Measurements from ENCODE around the gene RAB31. TPM values are rescaled to one million over a fixed set of nuclear protein-coding genes. Genes with fewer than 3 reads are reported as not detected.

Gene RAB31
- polyA plus RNA-seq, 1 donor (not counting 4 experiments of a cell fraction or from before 2014, with no cell fraction given): 47.0 TPM

GRCh38 chr18:9775178-9775577 lies 67.1 kb downstream of the RAB31 start:
- no peaks in the 10 kb centered on the region for H4K20me1 ChIP-seq (ENCODE audit: control insufficient read depth, extremely low read depth, insufficient read depth, low read length)
- H3K27ac ChIP-seq (ENCODE audit: control insufficient read depth, insufficient read depth, low read length): no peak overlapping the region
- no peak overlapping the region for H3K4me2 ChIP-seq (ENCODE audit: control insufficient read depth, extremely low read depth, insufficient read depth, low read depth, low read length)
- H3K27me3 ChIP-seq (ENCODE audit: control insufficient read depth, extremely low read depth, insufficient read depth, low read length): no peaks in the 10 kb centered on the region
- FAIRE-seq: no peak
- dilution Hi-C loops (cut with MboI; ENCODE audit: extremely low pct_ligation_motif_present, low sequenced_read_pairs): no loop called here
- TF ChIP-seq, protein P1, sequence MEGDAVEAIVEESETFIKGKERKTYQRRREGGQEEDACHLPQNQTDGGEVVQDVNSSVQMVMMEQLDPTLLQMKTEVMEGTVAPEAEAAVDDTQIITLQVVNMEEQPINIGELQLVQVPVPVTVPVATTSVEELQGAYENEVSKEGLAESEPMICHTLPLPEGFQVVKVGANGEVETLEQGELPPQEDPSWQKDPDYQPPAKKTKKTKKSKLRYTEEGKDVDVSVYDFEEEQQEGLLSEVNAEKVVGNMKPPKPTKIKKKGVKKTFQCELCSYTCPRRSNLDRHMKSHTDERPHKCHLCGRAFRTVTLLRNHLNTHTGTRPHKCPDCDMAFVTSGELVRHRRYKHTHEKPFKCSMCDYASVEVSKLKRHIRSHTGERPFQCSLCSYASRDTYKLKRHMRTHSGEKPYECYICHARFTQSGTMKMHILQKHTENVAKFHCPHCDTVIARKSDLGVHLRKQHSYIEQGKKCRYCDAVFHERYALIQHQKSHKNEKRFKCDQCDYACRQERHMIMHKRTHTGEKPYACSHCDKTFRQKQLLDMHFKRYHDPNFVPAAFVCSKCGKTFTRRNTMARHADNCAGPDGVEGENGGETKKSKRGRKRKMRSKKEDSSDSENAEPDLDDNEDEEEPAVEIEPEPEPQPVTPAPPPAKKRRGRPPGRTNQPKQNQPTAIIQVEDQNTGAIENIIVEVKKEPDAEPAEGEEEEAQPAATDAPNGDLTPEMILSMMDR (optimal IDR thresholded peaks at IDR 0.05 in 1 of 3, IDR thresholded peaks at IDR 0.05 in 1 of 3, conservative IDR thresholded peaks at IDR 0.05 in 1 of 3; ENCODE audit: extremely low read depth in 1 of 3, insufficient read depth in 2 of 3, low read length in 3 of 3): no peak
- TF ChIP-seq EZH2 (IDR thresholded peaks at IDR 0.05; ENCODE audit: low read length): no peak
- no peak overlapping the region for H2AFZ ChIP-seq (ENCODE audit: control insufficient read depth, low read length)
- H3K36me3 ChIP-seq (ENCODE audit: control insufficient read depth in 2 of 2, extremely low read depth in 1 of 2, insufficient read depth in 2 of 2, low read length in 2 of 2): peaks cover 3 to 6% of the 10 kb centered on the region in 2 experiments
- no peaks in the 10 kb centered on the region for H3K9me3 ChIP-seq (ENCODE audit: control insufficient read depth, low read depth, low read length)
- no peak overlapping the region for H3K4me3 ChIP-seq (ENCODE audit: control insufficient read depth in 2 of 3, extremely low read depth in 1 of 3, insufficient read depth in 2 of 3, low read depth in 1 of 3, low read length in 3 of 3)
- DNase-seq (ENCODE audit: low read depth, low spot score): no peak
- peaks cover 19% of the 10 kb centered on the region for H3K4me1 ChIP-seq (ENCODE audit: control insufficient read depth, extremely low read depth, insufficient read depth, low read length)
- no peak overlapping the region for H3K9ac ChIP-seq (ENCODE audit: control insufficient read depth, extremely low read depth, insufficient read depth, low read length)
- H3K79me2 ChIP-seq (ENCODE audit: control insufficient read depth, insufficient read depth, low read length): peaks cover 32% of the 10 kb centered on the region
- no peaks in the 10 kb centered on the region for H3K9me1 ChIP-seq (ENCODE audit: control insufficient read depth, extremely low read depth, insufficient read depth, low read length)

- Histone ChIP-seq H4K20me1 (ENCODE audit: control insufficient read depth, extremely low read depth, insufficient read depth, low read length) (no peaks in the 10 kb centered on the region), H3K9me3 (ENCODE audit: control insufficient read depth, low read depth, low read length) (no peaks in the 10 kb centered on the region), H2AFZ (ENCODE audit: control insufficient read depth, low read length) (no peak overlapping the region), H3K4me2 (ENCODE audit: control insufficient read depth, extremely low read depth, insufficient read depth, low read depth, low read length) (no peak overlapping the region), H3K27me3 (ENCODE audit: control insufficient read depth, extremely low read depth, insufficient read depth, low read length) (no peaks in the 10 kb centered on the region), H3K9ac (ENCODE audit: control insufficient read depth, extremely low read depth, insufficient read depth, low read length) (no peak overlapping the region), H3K27ac (ENCODE audit: control insufficient read depth, insufficient read depth, low read length) (no peak overlapping the region), H3K4me1 (ENCODE audit: control insufficient read depth, extremely low read depth, insufficient read depth, low read length) (peaks cover 15% of the 10 kb centered on the region), H3K36me3 (ENCODE audit: control insufficient read depth in 2 of 2, extremely low read depth in 1 of 2, insufficient read depth in 2 of 2, low read length in 2 of 2) (peaks cover 4 to 6% of the 10 kb centered on the region in 2 experiments), H3K79me2 (ENCODE audit: control insufficient read depth, insufficient read depth, low read length) (peaks cover 2% of the 10 kb centered on the region), H3K4me3 (ENCODE audit: control insufficient read depth in 2 of 3, extremely low read depth in 1 of 3, insufficient read depth in 2 of 3, low read depth in 1 of 3, low read length in 3 of 3) (no peak overlapping the region), H3K9me1 (ENCODE audit: control insufficient read depth, extremely low read depth, insufficient read depth, low read length) (no peaks in the 10 kb centered on the region)
- TF ChIP-seq, protein P1 (optimal IDR thresholded peaks at IDR 0.05 in 1 of 3, IDR thresholded peaks at IDR 0.05 in 1 of 3, conservative IDR thresholded peaks at IDR 0.05 in 1 of 3; ENCODE audit: extremely low read depth in 1 of 3, insufficient read depth in 2 of 3, low read length in 3 of 3): no peak
- TF ChIP-seq EZH2 (IDR thresholded peaks at IDR 0.05; ENCODE audit: low read length): no peak
- FAIRE-seq (no peak), DNase-seq (ENCODE audit: low read depth, low spot score) (no peak)
- dilution Hi-C loops (cut with MboI; ENCODE audit: extremely low pct_ligation_motif_present, low sequenced_read_pairs): no loop called here
These were observed 71.5 kb downstream of the RAB31 start for GRCh38 chr18:9779630-9780029.

Measured in keratinocyte (primary cell).